ENCODE results near the gene PLAAT4.

The PLAAT4 gene, protein sequence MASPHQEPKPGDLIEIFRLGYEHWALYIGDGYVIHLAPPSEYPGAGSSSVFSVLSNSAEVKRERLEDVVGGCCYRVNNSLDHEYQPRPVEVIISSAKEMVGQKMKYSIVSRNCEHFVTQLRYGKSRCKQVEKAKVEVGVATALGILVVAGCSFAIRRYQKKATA

DNA sequence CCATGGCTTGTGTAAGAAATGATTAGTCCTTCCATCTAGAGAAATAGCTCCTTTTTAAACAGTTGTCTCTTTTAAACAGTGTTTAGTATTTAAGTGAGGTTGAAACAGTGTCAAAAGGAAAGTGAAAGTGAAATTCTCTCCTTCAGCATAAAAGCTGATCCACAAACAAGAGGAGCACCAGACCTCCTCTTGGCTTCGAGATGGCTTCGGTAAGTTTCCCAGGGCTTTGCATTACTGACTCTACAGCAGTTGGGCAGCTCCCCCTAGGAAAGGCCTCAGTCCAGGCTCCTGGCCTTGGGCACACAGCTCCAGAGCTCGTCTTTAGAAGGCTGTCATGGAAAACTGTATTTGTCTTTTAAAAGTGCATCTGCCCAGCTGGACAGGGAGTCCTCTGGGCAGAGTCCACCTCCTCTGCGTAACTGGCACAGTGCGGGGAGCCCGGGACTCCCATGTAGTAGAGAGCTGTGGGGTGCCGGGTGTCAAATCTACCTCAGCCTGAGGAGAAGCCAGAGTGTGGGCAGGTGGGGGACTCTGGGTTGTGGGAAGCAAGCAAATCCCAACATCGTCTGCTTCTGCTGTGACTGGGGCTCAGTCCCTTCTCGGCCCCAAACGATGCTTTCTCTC lies at the start of gene PLAAT4:
PLAAT4 (plus strand) TSS at position 140 of the 624 bp plus-strand sequence; CDS start at position 201, 61 bp downstream.
- Histone ChIP-seq H3K27ac (ENCODE audit: low read length) (no peak within 1 kb of the TSS), H3K9me3 (ENCODE audit: control insufficient read depth, insufficient read depth, low read length) (no peaks in the 10 kb centered on the region), H3K36me3 (ENCODE audit: control insufficient read depth, insufficient read depth, low read length) (no peaks in the 10 kb centered on the region), H3K4me3 (ENCODE audit: low read length) (no peak within 1 kb of the TSS), H3K27me3 (ENCODE audit: control insufficient read depth, insufficient read depth, low read length) (no peaks in the 10 kb centered on the region), H3K4me1 (ENCODE audit: control insufficient read depth, insufficient read depth, low read length) (no peaks in the 10 kb centered on the region; the same call in 1 of the 2 replicates)
- no peak for DNase-seq (ENCODE audit: low read depth, low spot score)
- WGBS (ENCODE audit: insufficient coverage, insufficient read length): no CpG with 5 or more reads among the region's 10 CpGs

DNA sequence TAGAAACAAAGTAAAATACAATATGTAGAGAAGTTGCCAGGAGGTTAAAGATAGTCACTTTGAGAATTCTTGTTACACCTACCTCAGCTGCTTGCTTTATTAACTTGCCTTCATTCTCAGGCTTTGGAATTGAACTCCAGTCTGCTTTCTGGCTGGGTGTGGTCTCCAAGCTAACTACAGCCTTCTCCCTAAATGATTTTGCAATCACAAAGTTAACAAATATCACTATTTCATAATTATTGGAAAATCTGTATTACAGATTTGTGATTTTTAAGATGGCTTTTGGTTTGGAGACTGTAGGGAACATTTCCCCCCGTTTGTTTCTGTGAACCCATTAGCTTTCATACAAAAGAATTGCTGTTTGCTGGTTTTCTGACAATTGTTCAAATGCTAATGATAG lies 47.8 kb upstream of the PLAAT4 start:
- Histone ChIP-seq H3K4me3 (ENCODE audit: low read length) (no peak overlapping the region), H3K4me1 (ENCODE audit: control insufficient read depth, insufficient read depth, low read length) (no peaks in the 10 kb centered on the region), H3K27me3 (ENCODE audit: control insufficient read depth, insufficient read depth, low read length) (no peaks in the 10 kb centered on the region), H3K9me3 (ENCODE audit: control insufficient read depth, insufficient read depth, low read length) (no peaks in the 10 kb centered on the region; the same call in 1 of the 2 replicates), H3K27ac (ENCODE audit: low read length) (no peak overlapping the region), H3K36me3 (ENCODE audit: control insufficient read depth, insufficient read depth, low read length) (no peaks in the 10 kb centered on the region; the same call in 1 of the 2 replicates)
- no CpG with 5 or more reads among the region's 1 CpG for WGBS (ENCODE audit: insufficient coverage, insufficient read length)
- DNase-seq (ENCODE audit: low read depth, low spot score): no peak

DNA sequence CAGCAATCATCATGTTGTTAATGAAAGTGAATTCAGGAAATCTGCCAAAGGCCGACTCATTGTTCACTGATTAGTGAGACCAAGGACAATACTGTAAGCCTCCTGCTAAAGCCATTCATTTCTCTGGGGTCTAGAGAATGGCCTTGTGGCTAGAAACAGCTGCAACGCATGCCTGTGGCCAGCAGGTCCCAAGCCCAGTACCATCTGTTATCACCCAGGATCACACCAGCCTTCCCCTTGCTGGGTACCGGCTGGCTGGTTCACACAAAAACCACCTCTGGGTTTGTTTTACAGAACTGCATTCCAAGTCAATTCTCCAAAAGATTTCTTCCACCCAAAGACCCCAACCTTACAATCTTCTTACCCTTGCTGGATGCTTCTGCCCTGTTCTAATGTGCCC lies 46.7 kb upstream of the PLAAT4 start:
- no CpG with 5 or more reads among the region's 3 CpGs for WGBS (ENCODE audit: insufficient coverage, insufficient read length)
- no peaks in the 10 kb centered on the region for H3K27me3 ChIP-seq (ENCODE audit: control insufficient read depth, insufficient read depth, low read length)
- H3K4me1 ChIP-seq (ENCODE audit: control insufficient read depth, insufficient read depth, low read length): no peaks in the 10 kb centered on the region
- H3K27ac ChIP-seq (ENCODE audit: low read length): no peak overlapping the region
- no peaks in the 10 kb centered on the region for H3K9me3 ChIP-seq (ENCODE audit: control insufficient read depth, insufficient read depth, low read length)
- H3K4me3 ChIP-seq (ENCODE audit: low read length): no peak overlapping the region
- no peak for DNase-seq (ENCODE audit: low read depth, low spot score)
- H3K36me3 ChIP-seq (ENCODE audit: control insufficient read depth, insufficient read depth, low read length): no peaks in the 10 kb centered on the region; the same call in 1 of the 2 replicates

DNA sequence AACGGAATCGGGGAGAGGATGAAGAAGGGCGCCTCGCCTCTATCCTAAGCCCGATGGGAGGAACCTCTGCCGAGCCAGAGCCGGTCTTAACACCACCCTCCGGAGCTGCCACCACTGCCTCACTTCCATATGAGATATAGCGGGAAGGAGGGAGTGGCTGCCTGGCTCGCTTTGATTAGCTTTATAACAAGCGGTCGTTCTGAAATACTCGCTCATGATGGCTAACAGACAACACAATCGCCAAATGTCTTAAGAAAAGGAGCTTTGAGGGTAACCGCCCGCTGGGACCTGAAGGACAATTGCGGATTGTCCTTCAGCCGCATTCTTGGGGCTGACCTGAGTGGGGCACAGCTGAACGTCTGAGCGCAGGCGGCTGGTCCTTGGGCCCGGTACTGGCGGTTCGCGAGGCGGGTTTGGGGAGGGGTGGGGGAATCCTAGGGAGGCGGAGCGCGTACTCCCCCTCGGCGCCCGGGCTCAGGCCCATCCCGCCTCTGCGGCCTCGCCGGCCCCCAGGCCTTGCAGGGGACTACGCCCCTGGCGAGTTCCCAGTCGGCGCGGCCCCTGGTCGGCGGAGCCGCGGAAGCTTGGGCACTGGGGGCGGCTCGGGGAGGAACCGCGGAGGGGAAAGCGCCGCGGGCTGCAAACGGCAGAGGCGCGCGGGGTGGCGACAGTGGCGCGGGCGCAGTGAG lies 45.9 kb upstream of the PLAAT4 start, which contains the start of gene PLAAT5:
PLAAT5 (minus strand) TSS at position 617 of the 689 bp plus-strand sequence; CDS start at position 484, 133 bp downstream.
- no CpG with 5 or more reads among the region's 60 CpGs for WGBS (ENCODE audit: insufficient coverage, insufficient read length)
- Histone ChIP-seq H3K27me3 (ENCODE audit: control insufficient read depth, insufficient read depth, low read length) (no peaks in the 10 kb centered on the region), H3K4me3 (ENCODE audit: low read length) (peak within 1 kb of the TSS; percentile 45; the same call in 1 of the 2 replicates), H3K9me3 (ENCODE audit: control insufficient read depth, insufficient read depth, low read length) (no peaks in the 10 kb centered on the region), H3K4me1 (ENCODE audit: control insufficient read depth, insufficient read depth, low read length) (no peaks in the 10 kb centered on the region; the same call in 1 of the 2 replicates), H3K27ac (ENCODE audit: low read length) (no peak within 1 kb of the TSS), H3K36me3 (ENCODE audit: control insufficient read depth, insufficient read depth, low read length) (no peaks in the 10 kb centered on the region; the same call in 1 of the 2 replicates)
- no peak for DNase-seq (ENCODE audit: low read depth, low spot score)

DNA sequence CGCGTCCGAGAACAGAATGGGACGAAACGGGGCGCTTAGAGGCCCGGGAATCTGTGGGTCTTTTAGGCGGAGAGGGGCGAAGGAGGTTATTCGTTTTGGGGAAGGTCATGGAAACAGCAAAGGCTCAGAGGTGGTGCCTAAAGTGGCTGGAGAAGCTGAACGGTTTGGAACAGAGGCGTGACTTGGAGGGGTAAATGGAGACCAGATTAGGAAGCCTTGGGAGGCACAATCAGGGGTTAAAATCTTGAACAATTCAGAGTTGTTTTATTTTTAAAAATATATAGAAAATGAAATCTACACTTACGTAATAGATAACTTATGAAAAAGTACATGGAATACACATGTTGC lies 45.4 kb upstream of the PLAAT4 start:
- Histone ChIP-seq H3K4me3 (ENCODE audit: low read length) (peak overlapping the region; percentile 45; the same call in 1 of the 2 replicates), H3K27ac (ENCODE audit: low read length) (no peak overlapping the region), H3K27me3 (ENCODE audit: control insufficient read depth, insufficient read depth, low read length) (no peaks in the 10 kb centered on the region), H3K36me3 (ENCODE audit: control insufficient read depth, insufficient read depth, low read length) (no peaks in the 10 kb centered on the region; the same call in 1 of the 2 replicates), H3K9me3 (ENCODE audit: control insufficient read depth, insufficient read depth, low read length) (no peaks in the 10 kb centered on the region), H3K4me1 (ENCODE audit: control insufficient read depth, insufficient read depth, low read length) (no peaks in the 10 kb centered on the region; the same call in 1 of the 2 replicates)
- no peak for DNase-seq (ENCODE audit: low read depth, low spot score)
- WGBS (ENCODE audit: insufficient coverage, insufficient read length): no CpG with 5 or more reads among the region's 13 CpGs

DNA sequence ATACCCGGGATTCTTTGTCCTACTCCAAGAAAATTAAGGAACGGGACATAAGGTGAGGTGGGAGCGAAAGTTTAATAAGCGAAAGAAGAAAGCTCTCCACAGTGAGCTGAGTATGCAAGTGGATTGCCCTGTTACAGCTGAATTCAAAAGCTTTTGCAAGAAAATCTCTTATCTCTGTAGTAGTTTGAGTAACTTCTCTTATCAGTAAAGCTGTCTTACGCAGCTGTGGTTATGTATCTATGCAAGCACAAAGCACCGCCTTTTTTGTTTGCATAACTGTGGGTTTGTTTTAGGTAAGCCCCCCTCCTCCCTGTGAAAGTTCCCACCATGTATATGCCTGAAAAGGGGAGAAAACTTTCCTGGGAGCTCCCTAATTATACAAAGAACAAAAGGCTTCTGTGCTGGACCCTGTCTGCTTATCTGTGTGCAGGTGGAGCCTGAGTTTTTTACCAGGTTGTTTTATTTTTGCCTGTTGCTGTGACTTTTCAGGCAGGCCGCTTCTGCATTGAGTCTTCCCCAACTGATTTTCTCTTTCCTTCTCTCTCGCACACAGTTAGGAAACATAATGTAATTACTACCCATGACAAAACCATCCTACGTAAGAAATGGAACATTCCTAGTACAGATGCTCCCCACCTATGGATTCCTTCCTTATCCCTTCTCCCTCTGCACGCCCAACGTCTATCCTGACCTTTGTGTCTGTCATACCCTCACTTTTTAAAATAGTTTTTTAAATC lies 44.8 kb upstream of the PLAAT4 start:
- H3K27ac ChIP-seq (ENCODE audit: low read length): no peak overlapping the region
- no peaks in the 10 kb centered on the region; the same call in 1 of the 2 replicates for H3K4me1 ChIP-seq (ENCODE audit: control insufficient read depth, insufficient read depth, low read length)
- H3K9me3 ChIP-seq (ENCODE audit: control insufficient read depth, insufficient read depth, low read length): no peaks in the 10 kb centered on the region
- WGBS (ENCODE audit: insufficient coverage, insufficient read length): no CpG with 5 or more reads among the region's 11 CpGs
- H3K4me3 ChIP-seq (ENCODE audit: low read length): no peak overlapping the region; the same call in 1 of the 2 replicates
- no peak for DNase-seq (ENCODE audit: low read depth, low spot score)
- no peaks in the 10 kb centered on the region for H3K36me3 ChIP-seq (ENCODE audit: control insufficient read depth, insufficient read depth, low read length)
- no peaks in the 10 kb centered on the region for H3K27me3 ChIP-seq (ENCODE audit: control insufficient read depth, insufficient read depth, low read length)

DNA sequence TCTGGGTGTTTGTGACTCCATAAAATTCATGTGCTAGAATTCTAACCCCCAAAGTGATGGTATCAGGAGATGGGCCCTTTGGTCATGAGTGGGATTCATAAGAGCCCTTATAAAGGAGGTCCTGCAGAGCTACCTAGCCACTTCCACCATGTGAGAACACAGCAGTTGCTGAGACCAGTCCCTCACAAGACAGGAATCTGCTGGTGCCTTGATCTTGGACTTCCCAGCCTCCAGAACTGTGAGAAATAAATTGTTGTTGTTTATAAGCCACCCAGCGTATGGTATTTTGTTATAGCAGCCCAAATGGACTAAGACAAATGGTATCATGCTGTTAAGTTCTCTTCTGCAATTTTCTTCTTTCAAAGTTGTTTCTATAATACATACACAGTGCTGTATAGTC lies 44.2 kb upstream of the PLAAT4 start:
- Histone ChIP-seq H3K27ac (ENCODE audit: low read length) (no peak overlapping the region), H3K27me3 (ENCODE audit: control insufficient read depth, insufficient read depth, low read length) (no peaks in the 10 kb centered on the region)
- WGBS (ENCODE audit: insufficient coverage, insufficient read length): no CpG with 5 or more reads among the region's 1 CpG

DNA sequence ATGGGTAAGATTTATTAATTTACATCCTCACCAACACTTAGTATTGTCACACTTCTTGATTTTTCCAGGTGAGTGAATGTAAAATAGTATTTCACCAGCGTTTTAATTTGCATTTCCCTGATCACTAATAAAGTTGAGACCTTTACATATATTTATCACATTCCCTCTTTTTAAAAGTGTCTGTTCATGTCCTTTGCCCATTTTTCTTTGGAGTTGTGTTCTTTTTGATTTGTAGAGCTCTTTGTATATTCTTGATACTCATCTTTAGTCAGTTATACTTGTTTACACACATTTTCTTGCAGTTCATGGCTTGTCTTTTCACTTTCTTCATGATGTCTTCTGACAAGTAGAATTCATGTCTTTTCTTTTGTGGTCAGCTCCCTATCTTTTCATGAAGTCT lies 43.5 kb upstream of the PLAAT4 start:
- H3K27ac ChIP-seq (ENCODE audit: low read length): no peak overlapping the region
- no peaks in the 10 kb centered on the region for H3K36me3 ChIP-seq (ENCODE audit: control insufficient read depth, insufficient read depth, low read length)
- H3K4me3 ChIP-seq (ENCODE audit: low read length): no peak overlapping the region
- DNase-seq (ENCODE audit: low read depth, low spot score): no peak
- no peaks in the 10 kb centered on the region; the same call in 1 of the 2 replicates for H3K4me1 ChIP-seq (ENCODE audit: control insufficient read depth, insufficient read depth, low read length)
- no CpG with 5 or more reads among the region's 1 CpG for WGBS (ENCODE audit: insufficient coverage, insufficient read length)
- H3K27me3 ChIP-seq (ENCODE audit: control insufficient read depth, insufficient read depth, low read length): no peaks in the 10 kb centered on the region
- H3K9me3 ChIP-seq (ENCODE audit: control insufficient read depth, insufficient read depth, low read length): no peaks in the 10 kb centered on the region

More for the DNA sequence above, 44.2 kb upstream of the PLAAT4 start:
- Histone ChIP-seq H3K9me3 (ENCODE audit: control insufficient read depth, insufficient read depth, low read length) (no peaks in the 10 kb centered on the region), H3K4me1 (ENCODE audit: control insufficient read depth, insufficient read depth, low read length) (no peaks in the 10 kb centered on the region; the same call in 1 of the 2 replicates), H3K36me3 (ENCODE audit: control insufficient read depth, insufficient read depth, low read length) (no peaks in the 10 kb centered on the region), H3K4me3 (ENCODE audit: low read length) (no peak overlapping the region)
- DNase-seq (ENCODE audit: low read depth, low spot score): no peak

DNA sequence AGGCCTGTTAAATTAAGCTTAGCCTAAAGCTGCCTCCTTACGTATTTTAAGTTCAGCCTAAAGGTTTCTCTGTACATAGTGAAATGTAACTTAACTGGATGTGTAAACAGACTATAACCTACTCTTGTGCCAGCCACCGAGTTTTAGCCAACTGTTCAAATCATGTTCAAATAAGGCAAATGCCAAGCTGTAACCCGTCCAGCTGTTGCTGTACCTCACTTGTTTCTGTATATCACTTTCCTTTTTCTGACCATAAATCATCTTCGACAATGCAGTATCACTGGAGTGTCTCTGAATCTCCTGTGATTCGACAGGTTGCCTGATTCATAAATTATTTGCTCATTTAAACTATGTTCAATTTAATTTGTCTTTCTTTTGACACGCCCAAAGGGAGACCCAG lies 41.6 kb upstream of the PLAAT4 start:
- H3K36me3 ChIP-seq (ENCODE audit: control insufficient read depth, insufficient read depth, low read length): no peaks in the 10 kb centered on the region
- no peaks in the 10 kb centered on the region; the same call in 1 of the 2 replicates for H3K4me1 ChIP-seq (ENCODE audit: control insufficient read depth, insufficient read depth, low read length)
- H3K27ac ChIP-seq (ENCODE audit: low read length): no peak overlapping the region
- DNase-seq (ENCODE audit: low read depth, low spot score): no peak
- H3K4me3 ChIP-seq (ENCODE audit: low read length): no peak overlapping the region
- H3K9me3 ChIP-seq (ENCODE audit: control insufficient read depth, insufficient read depth, low read length): no peaks in the 10 kb centered on the region
- WGBS (ENCODE audit: insufficient coverage, insufficient read length): no CpG with 5 or more reads among the region's 6 CpGs
- no peaks in the 10 kb centered on the region for H3K27me3 ChIP-seq (ENCODE audit: control insufficient read depth, insufficient read depth, low read length)

DNA sequence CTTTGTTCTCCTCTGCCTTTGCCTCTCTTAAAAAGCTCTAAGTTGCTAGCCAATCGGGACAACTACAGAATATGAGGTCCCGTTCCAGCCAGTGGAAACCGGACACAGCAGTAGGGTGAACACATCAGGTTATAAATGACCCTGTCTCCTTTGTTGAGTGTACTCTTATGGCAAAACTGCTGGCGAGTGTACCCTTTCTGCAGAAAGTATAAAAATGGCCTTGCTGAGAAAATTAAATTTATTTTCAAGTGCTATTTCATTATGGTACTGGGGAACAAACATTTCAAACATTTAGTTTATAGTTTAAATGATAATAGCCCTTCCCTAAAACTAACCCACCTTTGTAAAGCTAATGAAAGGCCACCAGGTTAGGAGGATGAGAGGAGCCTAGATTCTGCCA lies 36.7 kb upstream of the PLAAT4 start:
- no CpG with 5 or more reads among the region's 4 CpGs for WGBS (ENCODE audit: insufficient coverage, insufficient read length)

More for the DNA sequence above, 36.7 kb upstream of the PLAAT4 start:
- H3K27me3 ChIP-seq (ENCODE audit: control insufficient read depth, insufficient read depth, low read length): no peaks in the 10 kb centered on the region
- H3K27ac ChIP-seq (ENCODE audit: low read length): no peak overlapping the region
- no peak overlapping the region for H3K4me3 ChIP-seq (ENCODE audit: low read length)
- H3K36me3 ChIP-seq (ENCODE audit: control insufficient read depth, insufficient read depth, low read length): no peaks in the 10 kb centered on the region
- DNase-seq (ENCODE audit: low read depth, low spot score): no peak
- 0 out of 2 replicates have a peak, but pooled peaks cover 1% of the 10 kb centered on the region for H3K9me3 ChIP-seq (ENCODE audit: control insufficient read depth, insufficient read depth, low read length)
- H3K4me1 ChIP-seq (ENCODE audit: control insufficient read depth, insufficient read depth, low read length): peaks cover 2% of the 10 kb centered on the region; the same call in 1 of the 2 replicates

Measured in iPS DF 6.9 (cell line).